NCI-H82 treated with DMSO at 0.1 percent for 48 hours (cell line): Measurements from ENCODE around the gene ZNF500.
A peak's percentile ranks its signal among the peaks of the same experiment; 100 is the strongest.

Experiments used
- DNase-seq: peaks from one replicate; lab custom pipeline; 2025; ENCODE audit not compliant: unreplicated experiment; lab: John Stamatoyannopoulos, UW

Gene ZNF500

DNA sequence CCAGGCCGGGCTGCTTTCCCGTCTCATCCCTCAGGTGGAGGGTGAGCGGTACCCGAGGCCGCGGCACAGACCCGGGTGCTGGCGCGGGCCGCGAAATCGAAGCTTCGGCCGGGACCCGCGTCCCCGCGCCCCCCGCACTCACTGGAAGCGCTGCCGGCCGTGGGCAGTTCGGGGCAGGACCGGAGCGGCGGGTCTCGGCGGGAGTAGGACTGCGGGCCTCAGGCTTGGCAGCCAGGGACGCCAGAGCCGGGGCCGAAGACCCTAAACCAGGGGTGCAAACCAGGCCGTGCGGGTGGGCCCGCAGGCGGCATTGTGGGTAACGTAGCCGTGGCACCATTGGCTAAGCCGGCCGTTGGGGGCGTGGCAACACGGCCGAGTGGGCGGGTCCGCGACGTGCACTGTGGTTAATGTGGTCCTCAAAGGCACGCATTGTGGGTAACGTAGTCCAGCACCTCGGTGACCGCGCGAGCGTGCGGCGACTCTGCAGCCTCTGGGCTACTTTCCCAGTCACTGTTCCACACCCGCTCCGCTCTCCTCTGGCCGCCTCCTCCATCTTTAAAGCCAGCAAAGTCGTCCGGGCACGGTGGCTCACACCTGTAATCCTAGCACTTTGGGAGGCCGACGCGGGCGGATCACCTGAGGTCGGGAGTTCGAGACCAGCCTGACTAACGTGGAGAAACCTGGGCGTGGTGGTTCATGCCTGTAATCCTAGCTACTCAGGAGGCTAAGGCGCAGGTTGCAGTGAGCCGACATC lies at the start of gene ZNF500:
Gene ZNF500, minus strand, starts transcription at position 288 of the 754 bp plus-strand sequence. CDS start 1,184 bp downstream, outside the sequence.
- peak; percentile 88 for DNase-seq

DNA sequence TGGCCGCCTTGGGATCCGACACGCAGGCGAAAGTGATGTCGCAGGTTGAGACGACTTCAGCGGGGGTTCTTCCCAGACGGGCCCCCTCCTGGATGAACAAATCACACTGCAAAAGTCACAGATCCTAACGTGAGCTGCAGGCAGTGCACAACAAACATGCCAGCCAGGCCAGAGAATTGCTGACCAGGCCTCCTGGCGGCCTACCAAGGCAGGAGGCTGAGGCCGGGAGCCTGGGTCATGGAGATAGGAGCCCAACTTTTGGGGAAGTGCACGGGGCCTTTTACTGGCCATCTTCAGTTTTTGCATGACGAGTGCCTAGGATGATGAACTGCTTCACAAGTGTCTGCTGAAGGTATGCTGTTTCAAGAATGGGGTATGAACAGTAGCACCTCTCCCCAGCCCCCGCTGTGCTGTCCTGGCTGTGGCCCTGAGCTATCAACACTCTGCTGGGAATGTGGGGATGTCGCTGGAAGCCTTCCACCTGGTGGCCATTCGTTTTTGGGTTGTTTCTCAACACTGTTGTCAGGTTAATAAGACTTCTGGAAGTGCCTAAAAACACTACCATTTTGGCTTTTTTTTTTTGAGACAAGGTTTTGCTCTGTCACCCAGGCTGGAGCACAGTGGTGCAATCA lies 47.7 kb upstream of the ZNF500 start:
- no peak for DNase-seq

DNA sequence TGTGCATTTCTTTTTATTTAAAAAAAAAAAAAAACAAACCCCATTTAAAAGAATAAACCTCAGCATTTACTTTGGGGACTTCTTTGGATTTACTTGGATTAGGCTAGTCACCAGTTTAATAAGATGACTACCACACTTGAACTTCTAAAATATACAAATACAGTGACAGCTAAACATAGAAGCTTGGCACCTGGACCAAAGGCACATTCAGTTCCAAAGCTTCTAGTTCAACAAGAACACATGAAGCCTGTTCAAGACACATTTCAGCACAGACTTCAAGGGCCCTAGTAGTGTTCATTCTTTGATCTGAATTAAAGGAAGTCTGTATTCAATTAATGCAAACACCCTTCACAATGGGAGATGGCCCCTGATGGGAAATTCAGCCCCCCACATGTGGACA lies 47.1 kb upstream of the ZNF500 start:
- no peak for DNase-seq

DNA sequence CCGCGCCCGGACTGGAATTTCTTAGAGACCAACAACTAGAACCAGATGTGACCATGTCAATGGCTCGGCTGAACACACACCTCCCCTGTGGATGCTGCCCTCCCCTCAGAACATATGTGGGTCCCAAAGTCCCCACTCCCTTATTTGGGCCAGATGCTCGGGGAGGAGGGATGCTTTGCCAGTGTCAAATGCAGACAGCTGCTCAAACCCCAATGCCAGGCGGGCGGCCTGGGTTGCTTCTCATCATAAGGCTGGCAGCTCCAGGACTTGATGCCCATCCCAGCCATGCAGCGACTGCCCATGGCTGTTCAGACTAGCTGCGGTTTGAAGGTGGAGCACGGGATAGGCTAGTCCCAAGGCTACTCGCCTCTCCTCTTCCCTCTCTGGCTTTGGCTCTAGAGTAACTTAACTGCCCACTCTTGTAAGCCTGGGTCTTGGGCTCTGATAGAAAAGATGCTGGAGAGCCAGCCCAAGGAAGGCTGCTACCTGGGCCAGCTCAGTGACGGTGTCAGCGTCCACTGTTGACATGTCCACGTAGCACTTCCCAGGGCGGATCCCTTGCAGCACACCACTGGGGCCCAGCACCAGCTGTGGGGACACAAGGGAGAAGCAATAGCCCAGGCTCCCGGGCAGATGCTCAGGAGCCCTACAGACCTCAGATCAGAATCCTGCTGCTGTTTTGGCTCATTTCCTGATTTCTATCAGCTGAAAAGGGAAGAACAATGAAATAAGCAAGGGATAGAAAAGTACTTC lies 46.5 kb upstream of the ZNF500 start:
- DNase-seq, result no peak

DNA sequence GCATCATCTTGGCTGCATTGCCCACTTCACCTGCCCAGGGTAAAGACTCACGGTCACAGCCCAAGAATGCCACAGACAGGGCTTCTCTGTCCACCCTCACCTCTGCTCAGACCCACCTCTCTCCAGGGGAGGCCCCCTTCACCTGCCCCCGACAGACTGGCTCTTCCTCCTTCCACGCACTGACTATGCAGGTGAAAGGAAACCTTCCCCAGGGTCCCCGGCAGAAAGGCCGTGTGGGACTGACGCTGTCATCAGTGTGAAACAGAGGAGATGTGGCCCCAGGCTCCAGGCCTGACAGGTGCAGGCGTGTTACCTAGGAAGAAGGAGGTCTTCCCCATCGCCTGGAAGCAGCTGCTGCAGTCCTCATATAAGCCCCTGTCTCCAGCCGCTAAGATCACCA lies 44.8 kb upstream of the ZNF500 start:
- no peak for DNase-seq

DNA sequence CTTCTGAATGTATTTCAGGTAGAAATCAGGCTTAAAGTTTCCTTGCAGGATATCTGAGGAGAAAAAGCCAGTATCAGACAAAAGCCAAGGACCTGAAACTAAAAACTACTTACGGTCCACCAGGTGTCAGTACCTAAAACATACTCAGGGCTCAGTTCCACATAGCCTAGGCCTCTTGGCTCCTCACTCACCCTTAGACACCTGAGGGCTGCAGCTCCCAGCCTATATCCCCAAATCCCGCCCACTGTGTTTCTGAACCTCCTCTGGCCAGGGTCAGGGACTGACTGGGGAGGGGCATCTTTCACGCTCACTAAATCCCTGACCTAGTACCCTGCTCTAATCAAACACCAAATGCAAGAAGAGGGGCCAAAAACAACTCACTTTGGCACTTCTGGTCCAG lies 44.3 kb upstream of the ZNF500 start:
- DNase-seq, result no peak

DNA sequence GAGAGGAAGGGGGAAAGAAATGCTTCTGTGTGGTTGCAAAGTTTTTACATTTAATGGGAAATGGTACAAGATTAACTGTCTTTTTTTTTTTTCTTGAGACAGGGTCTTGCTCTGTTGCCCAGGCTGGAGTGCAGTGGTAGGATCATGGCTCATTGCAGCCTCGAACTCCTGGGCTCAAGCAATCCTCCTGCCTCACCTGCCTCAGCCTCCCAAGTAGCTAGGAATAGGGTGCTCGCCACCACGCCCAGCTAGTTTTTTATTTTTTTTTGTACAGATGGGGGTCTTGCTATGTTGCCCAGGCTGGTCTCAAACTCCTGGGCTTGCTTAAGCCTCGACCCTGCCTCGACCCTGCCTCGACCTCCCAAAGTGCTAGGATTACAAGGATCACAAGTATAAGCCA lies 39.3 kb upstream of the ZNF500 start:
- no peak for DNase-seq

DNA sequence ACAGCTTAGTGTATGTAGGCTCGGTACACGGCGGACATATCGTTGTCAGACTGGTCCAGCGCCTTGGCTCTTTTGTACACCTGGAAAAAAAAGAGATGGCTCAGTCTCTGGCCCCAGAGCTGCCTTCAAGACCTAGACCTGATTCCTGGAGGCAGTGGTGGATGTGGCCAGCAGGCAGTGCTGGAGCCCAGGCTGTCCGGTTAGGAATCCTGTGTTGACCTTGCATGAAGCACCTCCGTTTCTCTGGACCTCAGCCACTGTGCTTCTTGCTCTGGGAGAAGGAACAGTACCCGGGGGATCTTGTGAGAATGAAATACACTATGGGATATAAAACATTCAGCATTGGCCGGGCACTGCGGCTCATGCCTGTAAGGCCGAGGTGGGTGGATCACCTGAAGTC lies 38.3 kb upstream of the ZNF500 start:
- DNase-seq, result no peak

DNA sequence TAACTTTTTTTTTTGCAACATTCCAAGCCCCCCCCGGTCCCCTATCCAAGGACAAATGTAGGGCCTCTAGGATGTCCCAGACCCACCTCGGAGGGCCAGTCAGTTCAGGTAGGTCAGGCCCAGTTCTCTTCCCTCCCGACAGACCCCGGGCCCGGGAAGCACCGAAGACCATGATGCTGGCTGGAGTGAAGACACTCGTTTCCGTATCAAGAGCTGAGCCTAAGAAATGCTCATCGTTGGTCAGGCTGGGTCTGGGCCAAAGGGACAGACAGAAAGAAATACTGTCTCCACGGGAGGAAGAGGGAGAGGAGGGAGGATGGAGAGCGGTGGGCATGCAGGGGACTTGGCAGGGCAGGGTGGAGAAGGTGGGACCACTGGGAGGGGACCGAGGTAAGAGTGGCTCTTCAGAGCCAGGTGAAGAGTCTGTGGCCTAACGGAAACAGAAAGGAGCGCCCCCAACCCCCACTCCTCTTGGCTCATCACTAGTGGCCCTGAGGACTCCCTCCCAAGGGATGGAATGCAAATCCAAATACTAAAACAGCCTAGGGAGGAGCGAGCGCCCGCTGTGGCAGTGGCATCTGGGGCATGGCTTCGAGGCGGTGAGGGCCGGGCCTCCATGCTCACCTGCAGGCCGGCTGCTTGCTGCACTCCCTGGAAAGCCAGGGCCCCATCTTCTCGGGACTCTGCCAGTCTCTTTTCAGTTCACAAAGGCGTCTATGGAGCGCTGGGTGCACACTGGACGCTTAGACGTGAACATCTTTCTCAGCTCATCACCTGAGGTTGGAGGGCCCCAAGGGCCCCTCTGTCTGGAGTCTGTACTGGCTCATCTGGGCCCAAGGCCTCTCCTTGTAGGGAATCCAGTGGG lies 37.2 kb upstream of the ZNF500 start:
- no peak for DNase-seq

DNA sequence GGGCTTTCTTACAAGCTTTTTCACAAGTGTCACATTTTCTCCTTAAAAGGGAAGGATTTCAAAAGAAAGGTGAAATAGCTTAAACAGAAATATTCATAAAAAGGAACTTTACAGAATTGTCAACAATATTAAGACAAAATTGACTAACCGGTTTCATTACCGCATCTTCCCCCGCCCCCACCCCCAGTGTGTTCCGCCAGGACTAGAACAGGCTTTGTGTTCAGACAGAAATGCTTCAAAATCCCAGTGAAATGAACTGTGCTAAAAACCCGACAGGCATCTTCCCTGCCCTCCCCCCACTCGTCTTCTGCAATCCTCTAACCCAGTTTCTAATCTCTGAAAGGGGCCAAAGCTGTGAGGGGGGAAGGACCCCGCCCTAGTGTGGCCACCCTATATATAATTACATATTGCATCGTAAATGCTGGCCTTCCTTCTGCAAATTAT lies 36.5 kb upstream of the ZNF500 start:
- no peak for DNase-seq

DNA sequence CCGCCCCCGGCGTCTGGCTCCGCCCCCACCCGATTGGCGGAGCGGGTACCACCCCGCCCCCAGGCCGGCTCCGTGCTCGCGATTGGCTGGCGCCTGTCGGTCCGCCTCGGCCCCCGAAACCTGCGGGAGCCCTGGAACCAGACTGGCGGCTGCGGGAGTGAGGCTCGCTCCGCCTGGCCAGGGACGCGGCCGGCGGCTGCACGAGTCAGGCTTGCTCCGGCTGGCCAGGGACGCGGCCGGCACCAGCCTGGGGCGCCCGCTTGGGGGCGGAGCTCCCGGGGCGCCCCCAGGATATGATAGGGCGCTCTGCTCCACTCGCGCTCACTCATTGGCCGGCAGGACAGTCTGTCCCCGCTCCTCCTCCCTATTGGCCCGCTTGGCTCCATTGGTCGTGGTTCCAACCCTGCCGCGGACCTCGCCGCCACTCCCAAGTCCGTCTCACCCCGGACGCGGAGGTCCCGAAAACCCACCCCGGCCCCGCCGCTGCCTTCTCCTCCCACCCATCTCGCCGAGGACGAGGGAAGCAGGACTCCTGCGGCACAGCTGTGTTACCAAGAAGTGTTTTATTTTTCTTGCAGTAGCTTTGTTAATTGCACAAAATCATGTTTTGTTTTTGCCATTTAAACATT lies 35.8 kb upstream of the ZNF500 start:
- DNase-seq, result peak; percentile 82

DNA sequence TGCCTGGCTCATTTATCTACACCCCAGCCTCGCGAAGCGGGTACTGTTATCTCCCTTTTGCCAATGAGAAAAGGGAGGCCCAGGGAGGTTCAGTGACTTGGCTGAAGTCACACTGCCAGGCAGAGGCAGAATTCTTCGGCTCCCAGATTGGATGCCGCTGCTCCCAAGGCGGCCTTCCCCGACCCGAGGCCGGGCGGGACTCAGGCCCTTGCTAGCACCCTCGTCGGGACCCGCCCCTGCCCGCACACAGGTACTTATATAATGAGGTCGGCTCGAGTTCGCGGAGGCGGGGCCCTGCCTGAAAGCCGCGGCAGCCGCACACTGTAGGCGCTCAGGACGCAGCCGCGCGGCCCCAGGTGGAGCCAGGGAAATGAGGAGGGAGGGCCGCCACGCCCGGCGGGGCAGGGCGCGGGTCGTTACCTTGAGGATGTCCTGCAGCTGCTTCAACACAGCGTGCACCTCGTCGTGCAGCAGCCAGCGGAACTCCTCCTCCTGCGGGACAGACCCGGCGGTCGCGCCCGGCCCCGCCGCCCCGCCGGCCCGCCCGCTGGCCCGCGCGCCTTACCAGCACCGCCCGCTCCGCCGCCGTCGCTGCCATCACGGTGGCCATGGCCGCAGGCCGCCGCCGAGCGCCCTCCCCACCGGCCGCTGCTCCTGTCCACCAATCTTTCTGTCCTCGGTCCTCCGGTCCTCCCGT lies 35.1 kb upstream of the ZNF500 start, which contains the start of gene ROGDI:
Gene ROGDI, minus strand, starts transcription at position 672 of the 697 bp plus-strand sequence. Its CDS starts 62 bp downstream, at position 610.
- DNase-seq, result peak; percentile 51

DNA sequence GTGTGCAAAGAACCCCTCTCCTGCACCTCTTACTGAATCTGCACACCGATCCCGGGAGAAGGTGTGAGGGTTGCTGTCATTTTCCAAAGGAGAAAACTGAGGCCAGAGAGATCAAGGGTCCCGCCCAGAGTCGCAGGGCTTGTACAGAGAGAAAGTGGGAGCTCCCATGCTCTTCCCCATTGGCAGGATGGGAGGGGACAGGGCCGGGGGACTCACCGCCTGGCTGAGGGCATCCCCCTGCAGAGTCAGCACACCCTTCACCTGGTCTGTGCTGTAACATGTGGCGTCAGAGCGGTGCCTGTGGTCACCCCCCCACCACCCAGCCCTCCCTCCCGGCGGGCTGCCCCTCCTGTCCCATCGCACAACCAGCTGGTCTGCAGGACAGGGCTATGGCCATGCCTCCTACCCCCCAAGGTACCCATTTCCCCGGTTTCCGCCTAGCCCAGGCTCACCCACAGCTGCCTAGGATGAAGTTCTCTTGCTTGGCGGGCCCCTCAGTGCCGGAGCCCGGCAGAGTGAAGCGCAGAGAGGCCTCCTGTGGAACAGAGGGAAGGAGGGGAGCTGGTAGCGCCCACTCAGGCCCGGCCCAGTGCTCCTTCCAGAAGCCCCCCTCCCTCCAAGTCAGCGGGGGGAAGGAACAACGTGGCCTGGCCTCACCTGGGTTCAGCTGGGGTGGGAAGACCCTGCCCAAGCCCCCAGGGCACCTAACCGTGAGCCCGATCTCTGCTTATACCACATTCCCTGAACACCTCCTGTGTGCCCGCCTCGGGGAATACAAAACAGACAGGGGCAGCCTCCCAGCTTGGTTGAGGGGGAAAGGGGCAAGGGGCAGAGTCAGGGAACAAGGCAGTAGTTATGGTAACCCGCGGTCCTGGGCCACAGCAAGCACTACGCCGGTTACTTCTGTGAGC lies 34.3 kb upstream of the ZNF500 start:
- no peak for DNase-seq

DNA sequence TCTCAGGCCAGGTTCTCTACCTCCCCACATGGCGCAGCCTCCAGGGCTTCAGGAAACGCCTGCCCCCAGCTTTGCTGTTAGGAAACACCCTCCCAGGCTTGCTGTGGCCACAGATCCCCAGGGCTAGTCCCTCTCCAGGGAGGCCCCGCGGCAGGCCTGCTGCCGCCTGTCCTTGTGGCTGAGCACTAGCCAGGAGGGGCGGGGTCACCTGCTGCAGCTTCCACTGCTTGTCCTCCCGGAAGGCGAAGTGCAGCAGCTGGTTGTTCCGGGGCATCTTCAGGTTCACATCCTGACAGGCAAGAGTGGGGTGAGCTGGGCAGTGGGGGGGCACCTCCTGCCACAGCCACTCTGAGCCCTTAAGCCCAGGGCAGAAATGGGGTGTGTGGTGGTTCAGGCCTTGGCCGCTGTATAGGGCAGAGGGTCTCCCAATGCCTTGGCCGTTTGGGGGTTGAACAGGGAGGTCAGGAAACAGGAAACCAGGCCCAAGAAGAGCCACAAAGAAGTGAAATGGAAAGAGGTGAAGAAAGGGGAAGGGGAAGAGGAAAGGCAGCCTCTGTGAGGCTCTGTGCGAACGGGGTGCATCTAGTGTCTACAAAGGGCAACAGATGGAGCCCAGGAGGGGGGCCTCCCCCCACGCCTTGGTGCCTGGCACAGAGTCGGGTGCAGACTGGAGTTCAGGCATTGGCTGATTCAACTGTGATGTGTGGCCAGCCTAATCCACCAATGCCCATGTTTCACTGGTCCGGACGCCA lies 33.5 kb upstream of the ZNF500 start:
- no peak for DNase-seq

DNA sequence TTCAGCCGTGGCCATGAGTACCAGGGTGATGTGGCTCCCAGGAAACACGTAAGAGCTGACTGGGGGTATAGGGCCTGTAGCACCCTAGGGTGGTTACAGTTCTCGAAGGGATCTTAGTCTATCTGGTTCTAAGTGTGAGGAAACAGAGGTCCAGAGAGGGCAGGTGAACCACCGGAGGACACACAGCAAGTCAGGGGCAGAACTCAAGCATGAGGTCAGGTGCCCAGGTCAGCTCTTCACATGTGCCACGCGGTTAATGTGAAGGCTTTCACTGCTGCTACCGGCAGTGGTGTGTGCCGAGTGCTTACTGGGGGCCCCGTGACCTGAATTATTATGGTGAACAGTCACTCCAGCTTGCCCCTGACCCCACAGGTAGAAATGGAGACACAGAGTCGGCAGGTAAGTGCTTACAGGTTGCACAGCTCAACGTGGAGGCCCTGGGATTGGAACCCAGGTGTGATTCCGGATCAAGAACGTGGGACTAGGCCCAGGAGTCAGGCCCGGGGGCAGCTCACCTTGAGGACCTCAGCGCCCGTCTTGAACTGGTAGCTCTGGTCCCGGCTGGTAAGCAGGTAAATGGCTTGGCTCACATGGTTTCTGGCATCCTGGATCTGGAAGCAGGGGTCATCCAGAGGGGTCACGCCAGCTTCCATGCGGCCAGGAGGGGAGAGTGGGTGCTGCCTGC lies 32.4 kb upstream of the ZNF500 start:
- DNase-seq, result no peak

DNA sequence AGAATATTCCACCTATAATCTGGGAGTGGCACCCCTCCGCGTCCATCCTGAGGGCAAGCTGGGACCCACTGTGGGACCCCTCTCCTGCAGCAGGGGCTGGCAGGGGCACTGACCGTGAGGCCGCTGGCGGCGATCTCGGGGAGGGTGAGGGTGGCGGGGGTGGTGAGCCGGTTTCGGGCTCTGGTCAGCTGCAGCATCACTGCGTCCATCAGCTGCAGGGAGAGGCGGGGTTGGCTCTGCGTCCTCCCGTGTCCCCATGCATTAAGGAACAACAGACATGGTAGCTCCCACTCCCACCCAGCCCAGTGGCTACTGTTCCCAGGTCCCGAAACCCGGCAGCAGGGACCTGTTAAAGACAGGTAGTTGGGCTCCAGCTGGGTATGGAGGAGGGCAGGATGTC lies 31.5 kb upstream of the ZNF500 start:
- no peak for DNase-seq

DNA sequence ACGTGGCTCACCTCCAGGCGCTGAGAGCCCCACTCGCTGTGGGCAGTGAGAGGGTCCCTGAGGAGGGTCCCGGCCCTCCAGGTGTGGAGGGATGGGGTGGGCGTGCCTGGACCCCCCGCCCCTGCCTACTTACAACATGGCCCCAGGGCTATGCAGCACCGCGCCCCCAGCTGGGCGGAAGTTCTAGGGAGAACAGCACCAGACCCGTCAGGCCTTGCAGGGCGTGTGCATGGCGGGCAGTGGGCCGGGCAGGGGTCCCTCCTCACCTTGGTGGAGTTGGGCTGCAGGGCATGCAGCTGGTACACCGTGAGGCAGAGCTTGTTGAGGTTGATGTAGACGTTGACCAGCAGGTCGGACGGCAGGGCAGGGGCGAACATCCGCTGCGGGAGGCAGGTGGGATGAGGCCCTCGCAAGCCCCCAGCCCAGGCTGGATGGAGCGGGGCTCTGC lies 30.9 kb upstream of the ZNF500 start:
- DNase-seq, result no peak
